Measurements from ENCODE around the gene MAPK8.

- TF ChIP-seq CTCF (IDR thresholded peaks at IDR 0.05; ENCODE audit: low read depth, low read length) = no peak
- TF ChIP-seq MAX (IDR thresholded peaks at IDR 0.05; ENCODE audit: low read depth, low read length) = no peak
- TF ChIP-seq POLR2A (IDR thresholded peaks at IDR 0.05; ENCODE audit: extremely low read depth, insufficient read length) = no peak
- no peak for TF ChIP-seq MYC (IDR thresholded peaks at IDR 0.05; ENCODE audit: low read depth, low read length)
These were observed 108.3 kb downstream of the MAPK8 start for GRCh38 chr10:48414778-48415177.
